ENCODE measurements around the gene EEF1A2. TPM values are rescaled to one million over a fixed set of nuclear protein-coding genes. Genes with fewer than 3 reads are reported as not detected.

The EEF1A2 gene
- total and polyA plus RNA-seq, 12 donors = 59.5 to 407 (median 139) TPM

- intact Hi-C loops (cut with DNase I) = no loop called here
- H3K27me3 ChIP-seq = no peaks in the 10 kb centered on the region
These were observed 50.9 kb downstream of the EEF1A2 start for GRCh38 chr20:63448031-63448430.

GRCh38 chr20:63447320-63447719, 51.6 kb downstream of the EEF1A2 start:
- no peaks in the 10 kb centered on the region for H3K27me3 ChIP-seq
- intact Hi-C loops (cut with DNase I) = no loop called here
- DNase-seq = no peak
- TF ChIP-seq POLR2A (IDR thresholded peaks at IDR 0.05) (no peak), CTCF (IDR thresholded peaks at IDR 0.05) (no peak)
- H3K36me3 ChIP-seq (replicated peaks in 1 of 2) = no peaks in the 10 kb centered on the region
- H3K27ac ChIP-seq = peak overlapping the region in 1 of 5 donors; percentile 71
- WGBS, 4 donors = 70 to 78% (median 77%) methylated on average over 16 of the region's 16 CpGs
- no peak overlapping the region for H3K4me3 ChIP-seq
- H3K9me3 ChIP-seq (replicated peaks in 1 of 3) = no peaks in the 10 kb centered on the region
- H3K4me1 ChIP-seq (replicated peaks in 1 of 2) = no peaks in the 10 kb centered on the region

More at GRCh38 chr20:63448031-63448430, 50.9 kb downstream of the EEF1A2 start:
- no peaks in the 10 kb centered on the region for H3K9me3 ChIP-seq (replicated peaks in 1 of 3)
- 29 to 48% (median 43%) methylated on average over 14 to 18 of the region's 18 CpGs for WGBS, 4 donors
- no peak overlapping the region for H3K4me3 ChIP-seq
- H3K36me3 ChIP-seq (replicated peaks in 1 of 2) = no peaks in the 10 kb centered on the region
- no peak overlapping the region for H3K27ac ChIP-seq
- TF ChIP-seq POLR2A (IDR thresholded peaks at IDR 0.05) (no peak), CTCF (IDR thresholded peaks at IDR 0.05) (no peak)
- H3K4me1 ChIP-seq (replicated peaks in 1 of 2) = no peaks in the 10 kb centered on the region
- DNase-seq = no peak

- H3K9me3 ChIP-seq (replicated peaks in 1 of 3) = no peaks in the 10 kb centered on the region
- no peaks in the 10 kb centered on the region for H3K36me3 ChIP-seq (replicated peaks in 1 of 2)
- no peak overlapping the region for H3K4me3 ChIP-seq
- H3K4me1 ChIP-seq (replicated peaks in 1 of 2) = no peaks in the 10 kb centered on the region
- peak in 1 of 7 donors; percentile 84 for DNase-seq
- H3K27me3 ChIP-seq = no peaks in the 10 kb centered on the region
- TF ChIP-seq CTCF (IDR thresholded peaks at IDR 0.05) = no peak
- no peak for TF ChIP-seq POLR2A (IDR thresholded peaks at IDR 0.05)
- peak overlapping the region in 1 of 5 donors; percentile 71 for H3K27ac ChIP-seq
- intact Hi-C loops (cut with DNase I) = no loop called here
- WGBS, 4 donors = 50 to 57% (median 52%) methylated on average over 18 to 31 of the region's 31 CpGs
These were observed 52.5 kb downstream of the EEF1A2 start for GRCh38 chr20:63446216-63447024.

GRCh38 chr20:63445075-63445734, 53.7 kb downstream of the EEF1A2 start:
- TF ChIP-seq POLR2A (IDR thresholded peaks at IDR 0.05) (no peak), CTCF (IDR thresholded peaks at IDR 0.05) (no peak)
- H3K4me1 ChIP-seq (replicated peaks in 1 of 2) = no peaks in the 10 kb centered on the region
- intact Hi-C loops (cut with DNase I) = no loop called here
- no peaks in the 10 kb centered on the region for H3K9me3 ChIP-seq (replicated peaks in 1 of 3)
- no peak overlapping the region for H3K4me3 ChIP-seq
- H3K27ac ChIP-seq = peak overlapping the region in 1 of 5 donors; percentile 38
- no peak for DNase-seq
- H3K27me3 ChIP-seq = no peaks in the 10 kb centered on the region
- H3K36me3 ChIP-seq (replicated peaks in 1 of 2) = no peaks in the 10 kb centered on the region
- WGBS, 4 donors = 56 to 69% (median 62%) methylated on average over 9 to 15 of the region's 15 CpGs
